ENCODE data around the gene FDXACB1. TPM values are rescaled to one million over a fixed set of nuclear protein-coding genes. Genes with fewer than 3 reads are reported as not detected.
A peak's percentile ranks its signal among the peaks of the same experiment; 100 is the strongest.

FDXACB1 gene
- total RNA-seq, 1 donor from 2014 or later: 1.9 TPM

DNA sequence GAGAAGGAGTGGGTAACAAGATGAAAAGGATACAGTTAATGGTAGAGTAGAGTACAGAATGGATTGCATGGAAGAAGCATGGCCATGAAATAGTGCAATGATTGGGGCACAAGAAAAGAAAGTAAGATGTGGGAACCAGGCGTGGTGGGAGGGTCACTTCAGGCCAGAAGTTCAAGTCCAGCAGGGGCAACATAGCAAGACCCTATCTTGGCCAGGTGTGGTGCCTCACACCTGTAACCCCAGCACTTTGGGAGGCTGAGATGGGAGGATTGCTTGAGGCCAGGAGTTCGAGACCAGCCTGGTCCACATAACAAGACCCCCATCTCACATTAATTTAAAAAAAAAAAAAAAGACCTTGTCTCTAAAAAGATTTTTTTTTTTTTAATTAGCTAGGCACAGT lies 38.3 kb upstream of the FDXACB1 start:
- intact Hi-C loops (cut with DNase I): no loop called here
- peaks cover 4% of the 10 kb centered on the region for H3K27me3 ChIP-seq
- H3K27ac ChIP-seq: no peak overlapping the region
- no peak for ATAC-seq
- no peaks in the 10 kb centered on the region for H3K9me3 ChIP-seq
- TF ChIP-seq, protein P1, sequence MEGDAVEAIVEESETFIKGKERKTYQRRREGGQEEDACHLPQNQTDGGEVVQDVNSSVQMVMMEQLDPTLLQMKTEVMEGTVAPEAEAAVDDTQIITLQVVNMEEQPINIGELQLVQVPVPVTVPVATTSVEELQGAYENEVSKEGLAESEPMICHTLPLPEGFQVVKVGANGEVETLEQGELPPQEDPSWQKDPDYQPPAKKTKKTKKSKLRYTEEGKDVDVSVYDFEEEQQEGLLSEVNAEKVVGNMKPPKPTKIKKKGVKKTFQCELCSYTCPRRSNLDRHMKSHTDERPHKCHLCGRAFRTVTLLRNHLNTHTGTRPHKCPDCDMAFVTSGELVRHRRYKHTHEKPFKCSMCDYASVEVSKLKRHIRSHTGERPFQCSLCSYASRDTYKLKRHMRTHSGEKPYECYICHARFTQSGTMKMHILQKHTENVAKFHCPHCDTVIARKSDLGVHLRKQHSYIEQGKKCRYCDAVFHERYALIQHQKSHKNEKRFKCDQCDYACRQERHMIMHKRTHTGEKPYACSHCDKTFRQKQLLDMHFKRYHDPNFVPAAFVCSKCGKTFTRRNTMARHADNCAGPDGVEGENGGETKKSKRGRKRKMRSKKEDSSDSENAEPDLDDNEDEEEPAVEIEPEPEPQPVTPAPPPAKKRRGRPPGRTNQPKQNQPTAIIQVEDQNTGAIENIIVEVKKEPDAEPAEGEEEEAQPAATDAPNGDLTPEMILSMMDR (IDR thresholded peaks at IDR 0.05): no peak
- no peak overlapping the region for H3K4me3 ChIP-seq
- H3K4me1 ChIP-seq: peaks cover under 1% of the 10 kb centered on the region
- H3K36me3 ChIP-seq: no peaks in the 10 kb centered on the region
- DNase-seq: no peak

GRCh38 chr11:111916768-111917167 lies 37.8 kb upstream of the FDXACB1 start:
- Histone ChIP-seq H3K9me3 (no peaks in the 10 kb centered on the region), H3K36me3 (no peaks in the 10 kb centered on the region), H3K4me3 (no peak overlapping the region), H3K4me1 (no peaks in the 10 kb centered on the region), H3K27me3 (peaks cover 6% of the 10 kb centered on the region), H3K27ac (no peak overlapping the region)
- DNase-seq (no peak), ATAC-seq (no peak)
- TF ChIP-seq, protein P1 (IDR thresholded peaks at IDR 0.05): no peak
- intact Hi-C loops (cut with DNase I): no loop called here

GRCh38 chr11:111913997-111914396 lies 35.0 kb upstream of the FDXACB1 start:
- peak overlapping the region; percentile 51 for H3K4me3 ChIP-seq
- no peak for DNase-seq
- peaks cover 6% of the 10 kb centered on the region for H3K27me3 ChIP-seq
- ATAC-seq: no peak
- TF ChIP-seq, protein P1 (IDR thresholded peaks at IDR 0.05): no peak
- intact Hi-C loops (cut with DNase I): no loop called here
- H3K4me1 ChIP-seq: no peaks in the 10 kb centered on the region
- H3K9me3 ChIP-seq: no peaks in the 10 kb centered on the region
- no peaks in the 10 kb centered on the region for H3K36me3 ChIP-seq
- H3K27ac ChIP-seq: peak overlapping the region; percentile 73

- peak overlapping the region; percentile 73 for H3K27ac ChIP-seq
- no peak for DNase-seq
- H3K27me3 ChIP-seq: peaks cover 6% of the 10 kb centered on the region
- intact Hi-C loops (cut with DNase I): no loop called here
- TF ChIP-seq, protein P1 (IDR thresholded peaks at IDR 0.05): no peak
- no peaks in the 10 kb centered on the region for H3K36me3 ChIP-seq
- H3K9me3 ChIP-seq: no peaks in the 10 kb centered on the region
- no peaks in the 10 kb centered on the region for H3K4me1 ChIP-seq
- ATAC-seq: no peak
- peak overlapping the region; percentile 51 for H3K4me3 ChIP-seq
Observed at GRCh38 chr11:111913031-111913861, 34.3 kb upstream of the FDXACB1 start.

GRCh38 chr11:111912535-111912934 lies 33.6 kb upstream of the FDXACB1 start, which contains the start of gene HSPB2:
Gene HSPB2 (plus strand): TSS chr11:111912734. CDS start chr11:111912830, 96 bp downstream.
- Histone ChIP-seq H3K27me3 (peaks cover 6% of the 10 kb centered on the region), H3K4me3 (peak within 1 kb of the TSS; percentile 51), H3K27ac (peak within 1 kb of the TSS; percentile 73), H3K9me3 (no peaks in the 10 kb centered on the region), H3K36me3 (no peaks in the 10 kb centered on the region), H3K4me1 (no peaks in the 10 kb centered on the region)
- DNase-seq (no peak), ATAC-seq (no peak)
- intact Hi-C loops (cut with DNase I): no loop called here
- TF ChIP-seq, protein P1 (IDR thresholded peaks at IDR 0.05): no peak
